Stomach (tissue), 9 donors: ENCODE results near the gene BRD9. TPM values are rescaled to one million over a fixed set of nuclear protein-coding genes. Genes with fewer than 3 reads are reported as not detected.
"Not testable (repeated sequence)": the region's sequence is repeated elsewhere in the genome, so short reads cannot be mapped to it uniquely, and the experiment has no call there.

Experiments
- DNase-seq, 2 donors: peaks; one replicate each; pipeline versions ENCODE4 v3.0.0 to v3.0.0-alpha.2; 2013 to 2019
- H3K27ac ChIP-seq, 5 donors: fragments of 200-600 bp in 4 of 5; sonication (generic) in 4 of 5; one replicate each; pipeline ENCODE4 v1.5.1; 2013 to 2019; ENCODE audit warnings: mild to moderate bottlenecking in 1 of 5, moderate library complexity in 1 of 5
- H3K27me3 ChIP-seq, 3 donors: fragments of 200-600 bp; sonication (generic); one replicate each; pipeline ENCODE4 v1.5.1; 2017 to 2019; ENCODE audit warnings: mixed run types in 1 of 3
- H3K36me3 ChIP-seq, 4 donors: fragments of 200-600 bp; sonication (generic); 1 replicate in 3 of 4; 2 replicates in 1 of 4; pipeline ENCODE4 v1.5.1; 2016 to 2019
- H3K4me1 ChIP-seq, 4 donors: fragments of 200-600 bp; sonication (generic); one replicate each; pipeline ENCODE4 v1.5.1; 2016 to 2019
- H3K4me3 ChIP-seq, 4 donors: fragments of 200-600 bp; sonication (generic) in 3 of 4; one replicate each; pipeline ENCODE4 v1.5.1; 2016 to 2019; ENCODE audit warnings: mild to moderate bottlenecking in 1 of 4
- H3K9me3 ChIP-seq, 4 donors: fragments of 200-600 bp; sonication (generic); one replicate each; pipeline ENCODE4 v1.5.1; 2016 to 2019
- CTCF ChIP-seq, 7 experiments: fragments of 450-650 bp in 4 of 7; fragments of 200-600 bp in 3 of 7; sonication (generic) in 3 of 7; IDR thresholded peaks; one replicate each; pipeline ENCODE4 v1.5.1; 2016 to 2019; ENCODE audit warnings: antibody characterized with exemption in 7 of 7, control low read depth in 2 of 7, mild to moderate bottlenecking in 1 of 7
- EP300 ChIP-seq: sonication (generic); formaldehyde crosslinking; IDR thresholded peaks from one replicate; pipeline ENCODE4 v1.6.1; 2017; ENCODE audit warnings: antibody characterized with exemption
- POLR2A ChIP-seq, 4 donors: fragments of 450-650 bp; IDR thresholded peaks; one replicate each; pipeline ENCODE4 v1.6.1; 2016; ENCODE audit warnings: antibody characterized with exemption in 4 of 4, control low read depth in 2 of 4, mild to moderate bottlenecking in 1 of 4, moderate library complexity in 1 of 4
- POLR2AphosphoS5 ChIP-seq, 3 donors: sonication (generic); formaldehyde crosslinking; IDR thresholded peaks; one replicate each; pipeline ENCODE4 v1.6.1; 2016; ENCODE audit warnings: antibody characterized with exemption in 3 of 3
- WGBS, 5 donors: extraction: QIAGEN DNeasy Blood & Tissue Kit in 3 of 5; methylation state at CpG; one replicate each; pipeline versions ENCODE4 v1.1.5 to v1.1.7; 2013 to 2018; 5-methylcytosine and 5-hydroxymethylcytosine counted together
- intact Hi-C: fragments of 100-400 bp; cut with DNase I; formaldehyde crosslinking; loops from one replicate; pipeline ENCODE4 v1.15.1; 2023; ENCODE audit warnings: low total_unique reads
- polyA plus RNA-seq, 3 donors: library from polyadenylated mRNA; stranded (reverse); fragments of 200-250 nt; gene quantifications; one replicate each; pipeline ENCODE4 v1.2.3, GENCODE V29; 2013
- total RNA-seq, 5 donors: library from RNA; depleted of rRNA; stranded (reverse); fragments of >200 nt; gene quantifications; one replicate each; pipeline versions ENCODE4 v1.1.0 to v1.2.3, GENCODE V29; 2014 to 2016
- donor health status: healthy with polysubstance abuse.
- donor health status: Bipolar disorder and iron deficiency.
- donor health status: healthy.

BRD9 gene
- total and polyA plus RNA-seq, 8 donors, result 16.2 to 152 (median 40.0) TPM

- intact Hi-C loops, result loop anchor here (10.0 kb wide), 1 partner anchor 244 kb away; no protein-coding TSS in a partner anchor
- Histone ChIP-seq H3K4me3 (no peak overlapping the region), H3K36me3 (peaks cover 0 to 13% (median 2%) of the 10 kb centered on the region in 4 donors), H3K27me3 (peaks cover 0 to 20% (median 0%) of the 10 kb centered on the region in 3 donors), H3K4me1 (peaks cover 0 to 5% (median 5%) of the 10 kb centered on the region in 4 donors), H3K27ac (no peak overlapping the region), H3K9me3 (no peaks in the 10 kb centered on the region)
- no peak for DNase-seq
- 84 to 88% (median 85%) methylated on average over 7 of the region's 7 CpGs for WGBS, 5 donors
- TF ChIP-seq POLR2A (IDR thresholded peaks at IDR 0.05) (no peak), CTCF (IDR thresholded peaks at IDR 0.05) (no peak), POLR2AphosphoS5 (IDR thresholded peaks at IDR 0.05) (no peak), EP300 (no peak)
Measured at GRCh38 chr5:920321-920720, 27.7 kb upstream of the BRD9 start.

GRCh38 chr5:919356-920000 lies 26.9 kb upstream of the BRD9 start:
- Histone ChIP-seq H3K27me3 (peaks cover 0 to 11% (median 0%) of the 10 kb centered on the region in 3 donors), H3K9me3 (no peaks in the 10 kb centered on the region), H3K4me1 (peaks cover 0 to 5% (median 5%) of the 10 kb centered on the region in 4 donors), H3K36me3 (peaks cover 0 to 14% (median 2%) of the 10 kb centered on the region in 4 donors), H3K4me3 (no peak overlapping the region), H3K27ac (no peak overlapping the region)
- intact Hi-C loops, result no loop called here
- no peak for DNase-seq
- TF ChIP-seq POLR2A (IDR thresholded peaks at IDR 0.05) (no peak), EP300 (no peak), POLR2AphosphoS5 (IDR thresholded peaks at IDR 0.05) (no peak), CTCF (IDR thresholded peaks at IDR 0.05) (no peak)
- 80 to 87% (median 85%) methylated on average over 9 of the region's 9 CpGs for WGBS, 5 donors

- H3K27ac ChIP-seq, intact Hi-C loops, H3K9me3 ChIP-seq, H3K4me3 ChIP-seq, DNase-seq, H3K4me1 ChIP-seq, H3K27me3 ChIP-seq: not testable (repeated sequence)
- WGBS, 5 donors, result 92 to 99% (median 96%) methylated on average over 5 of the region's 5 CpGs
- peaks cover 0 to 14% (median 2%) of the 10 kb centered on the region in 4 donors for H3K36me3 ChIP-seq
Measured at GRCh38 chr5:918717-919116, 26.1 kb upstream of the BRD9 start.

- peaks cover 0 to 14% (median 2%) of the 10 kb centered on the region in 4 donors for H3K36me3 ChIP-seq
- peaks cover 0 to 10% (median 3%) of the 10 kb centered on the region in 4 donors for H3K4me1 ChIP-seq
- H3K27ac ChIP-seq, result no peak overlapping the region
- no peak overlapping the region for H3K4me3 ChIP-seq
- intact Hi-C loops, result no loop called here
- no peak for TF ChIP-seq POLR2A (IDR thresholded peaks at IDR 0.05)
- TF ChIP-seq CTCF (IDR thresholded peaks at IDR 0.05), result no peak
- no peak for TF ChIP-seq POLR2AphosphoS5 (IDR thresholded peaks at IDR 0.05)
- TF ChIP-seq EP300, result no peak
- DNase-seq, result peak in 1 of 2 donors; percentile 40
- WGBS, 5 donors, result 83 to 92% (median 88%) methylated on average over 2 to 14 of the region's 14 CpGs
- H3K9me3 ChIP-seq, result no peaks in the 10 kb centered on the region
- no peaks in the 10 kb centered on the region for H3K27me3 ChIP-seq
Measured at GRCh38 chr5:916441-917293, 24.1 kb upstream of the BRD9 start.
